CD4-positive, alpha-beta T cell treated with Interleukin-4 for 4 hours (primary cell): Measurements from ENCODE around the gene FTCDNL1.

Source experiments
- DNase-seq: peaks from one replicate; pipeline ENCODE4 v3.0.0-alpha.2; 2020

FTCDNL1 gene

DNA sequence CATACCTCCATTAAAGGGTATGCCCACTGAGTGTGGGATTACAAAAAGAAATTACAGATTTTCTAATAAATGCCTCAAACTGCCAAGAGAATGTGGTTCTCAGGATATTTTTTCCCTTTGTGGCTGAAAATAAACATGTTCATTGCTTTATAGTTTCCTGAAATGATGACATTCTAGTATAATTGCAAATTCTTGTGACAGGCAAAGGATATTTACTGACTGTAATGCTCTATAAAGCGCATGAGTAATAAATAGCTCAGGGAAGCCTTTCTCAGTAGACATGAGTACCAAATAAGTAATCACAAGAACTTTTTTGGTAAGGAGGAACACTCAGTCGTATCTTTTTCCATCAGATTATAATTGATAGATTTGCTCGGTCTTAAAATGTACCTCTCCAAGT lies 72.3 kb downstream of the FTCDNL1 start:
- DNase-seq: no peak

DNA sequence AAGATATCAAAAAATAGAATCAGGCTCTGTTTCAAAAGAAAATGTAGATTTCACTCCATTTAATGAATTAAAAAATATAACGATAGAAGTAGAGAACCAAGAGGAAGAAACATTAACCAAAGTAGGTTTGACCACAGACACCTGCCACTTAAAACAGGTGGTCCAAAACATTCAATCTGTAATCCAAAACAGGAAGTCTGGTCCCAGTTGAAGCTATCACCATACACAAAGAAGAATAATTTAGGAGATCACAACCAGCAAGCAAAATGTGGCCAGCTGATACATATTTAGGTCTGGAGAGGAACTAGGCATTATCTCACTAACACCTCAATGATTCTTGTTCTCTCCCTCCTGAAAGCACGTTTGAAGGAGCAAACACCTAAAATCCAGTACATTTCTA lies 73.1 kb downstream of the FTCDNL1 start:
- DNase-seq: no peak

DNA sequence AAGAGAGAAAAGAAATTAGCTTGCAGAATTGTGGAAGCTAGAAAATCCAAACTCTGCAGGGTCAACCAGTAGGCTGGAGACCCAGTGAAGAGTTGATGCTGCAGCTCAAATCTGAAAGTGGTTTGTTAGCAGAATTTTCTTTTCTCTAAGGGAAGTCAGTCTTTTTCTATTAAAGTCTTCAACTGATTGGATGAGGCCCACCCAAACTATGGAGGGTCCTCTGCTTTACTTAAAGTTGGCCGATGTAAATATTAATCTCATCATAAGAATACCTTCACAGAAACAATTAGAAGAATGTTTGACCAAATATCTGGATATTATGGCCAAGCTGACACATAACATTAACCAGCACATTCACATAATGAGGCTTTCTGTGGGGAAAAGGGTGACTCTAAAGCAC lies 73.7 kb downstream of the FTCDNL1 start:
- DNase-seq: no peak

DNA sequence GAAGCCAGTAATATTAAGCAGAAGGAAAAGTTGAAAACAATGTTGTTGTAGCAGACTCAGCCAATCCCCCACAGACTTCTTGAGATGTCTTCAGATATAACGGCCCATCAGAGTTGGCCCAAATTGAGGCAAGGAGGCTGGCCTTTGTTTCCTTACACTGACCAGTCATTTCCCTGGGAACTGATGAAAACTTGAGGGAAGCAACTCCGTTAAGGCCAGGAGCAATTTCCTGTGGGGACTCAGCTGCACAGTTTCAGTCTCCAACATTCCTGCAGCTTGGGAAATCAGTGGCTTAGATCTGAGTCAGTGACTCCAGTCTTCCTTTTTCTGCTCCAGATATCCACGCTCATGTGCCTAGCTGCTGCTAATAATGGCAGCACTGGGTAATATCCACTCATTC lies 75.7 kb downstream of the FTCDNL1 start:
- no peak for DNase-seq

GRCh38 chr2:199772035-199772976 lies 78.7 kb downstream of the FTCDNL1 start:
- no peak for DNase-seq

- no peak for DNase-seq
These were observed 80.3 kb downstream of the FTCDNL1 start for GRCh38 chr2:199770716-199771115.

DNA sequence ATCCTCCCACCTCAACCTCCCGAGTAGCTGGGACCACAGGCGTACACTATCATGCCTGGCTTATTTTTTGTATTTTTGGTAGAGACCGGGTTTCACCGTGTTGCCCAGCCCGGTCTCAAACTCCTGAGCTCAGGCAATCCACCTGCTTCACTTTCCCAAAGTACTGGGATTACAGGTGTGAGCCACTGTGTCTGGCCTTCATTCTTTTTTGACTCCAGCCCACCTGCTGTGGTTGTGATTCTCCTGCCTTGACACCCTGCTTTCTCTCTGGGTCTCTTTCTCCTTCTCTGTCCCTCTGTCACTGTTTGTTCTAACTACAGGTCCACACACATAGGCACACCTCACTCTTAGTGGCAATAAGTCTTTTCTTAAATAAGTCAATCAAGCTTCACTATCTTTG lies 85.3 kb downstream of the FTCDNL1 start:
- DNase-seq: no peak

DNA sequence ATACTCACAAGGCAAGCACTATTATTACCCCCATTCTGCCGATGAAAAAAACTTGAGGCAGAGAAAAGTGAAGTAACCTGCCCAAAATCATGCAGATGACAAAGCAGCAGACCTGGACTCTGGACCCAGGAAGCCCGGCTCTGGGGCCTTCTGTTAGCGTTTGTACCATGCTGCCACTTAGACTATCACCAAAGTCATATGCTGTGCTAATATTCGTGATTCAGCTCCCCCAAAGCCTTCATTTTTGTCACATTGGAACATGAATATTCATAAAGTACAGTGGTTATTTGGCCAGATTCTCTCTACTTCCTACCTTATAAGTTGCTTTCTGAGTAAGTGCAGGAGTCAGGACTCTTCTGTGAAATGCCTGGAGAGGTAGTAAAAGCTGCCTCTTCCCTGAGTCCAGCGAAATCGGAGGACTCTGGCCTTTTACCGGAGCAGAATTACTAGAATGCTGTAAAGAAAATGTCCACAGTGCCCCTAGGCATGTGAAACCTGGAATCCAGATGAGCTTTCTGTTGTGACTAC lies 86.7 kb downstream of the FTCDNL1 start:
- DNase-seq: no peak

DNA sequence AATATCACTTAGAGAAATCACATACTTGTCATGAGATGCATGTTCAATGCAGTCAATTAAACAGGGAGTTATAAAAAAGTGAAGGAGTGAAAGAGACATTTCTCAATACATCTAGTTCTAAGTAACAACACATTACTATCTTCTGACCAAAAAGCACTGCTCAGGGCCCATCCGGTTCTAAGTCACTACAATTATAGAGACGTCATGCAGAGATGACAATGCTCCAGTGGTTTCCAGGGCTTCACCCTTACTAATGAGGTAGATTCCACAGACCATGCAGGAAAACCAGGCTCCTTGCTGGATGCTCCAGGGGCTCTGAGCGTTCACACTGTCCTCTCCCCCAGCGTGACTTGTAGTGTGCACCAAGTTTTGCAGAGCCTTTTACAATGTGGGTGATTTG lies 88.0 kb downstream of the FTCDNL1 start:
- DNase-seq: no peak

DNA sequence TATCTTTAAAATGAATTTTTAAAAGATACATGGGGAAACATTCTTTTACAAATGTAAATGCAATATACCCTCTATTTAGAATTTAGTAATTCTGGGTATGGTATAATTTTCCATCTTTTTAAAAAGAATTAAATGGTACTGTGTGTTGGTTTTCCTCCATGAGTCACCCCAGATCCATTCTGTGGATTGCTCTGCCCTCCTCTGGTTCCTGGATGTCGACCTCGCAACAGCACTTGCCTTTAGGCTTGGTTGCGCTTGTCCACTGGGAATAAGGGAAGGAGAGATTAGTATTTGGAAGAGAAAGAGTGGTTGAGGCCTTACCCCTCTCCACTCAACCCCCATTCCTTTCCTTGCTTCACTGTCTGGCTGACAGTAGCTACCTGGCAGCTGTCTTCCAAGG lies 90.4 kb downstream of the FTCDNL1 start:
- DNase-seq: no peak

DNA sequence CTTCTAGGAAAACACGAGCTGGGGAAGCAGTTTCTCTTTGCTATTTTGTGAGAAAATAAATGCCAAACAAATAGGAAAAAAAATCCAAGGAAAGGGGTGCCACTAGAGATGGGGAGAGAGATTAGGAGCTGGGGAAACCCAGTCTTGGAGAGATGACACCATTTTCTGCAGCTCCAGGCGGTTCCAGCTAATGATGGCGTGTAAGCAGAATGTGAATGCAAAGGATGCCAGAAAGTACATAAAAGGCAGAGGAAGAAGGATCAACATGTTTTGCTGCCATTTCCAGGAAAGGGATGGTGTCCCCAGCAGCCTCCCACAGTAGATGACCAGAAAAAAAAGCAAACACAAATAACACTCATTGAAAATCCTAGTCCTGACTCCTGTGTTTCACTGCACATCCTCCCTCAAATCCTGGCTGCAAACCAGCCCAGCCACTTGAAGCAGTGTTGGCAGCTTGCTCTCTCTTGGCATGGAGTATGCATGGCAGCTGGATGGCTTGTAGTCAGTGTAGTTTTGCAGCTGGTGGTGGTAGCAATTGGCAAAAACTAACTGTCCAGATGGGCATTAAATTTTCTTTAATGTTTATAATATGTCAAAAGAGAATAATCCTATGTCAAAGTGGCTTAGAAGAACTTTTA lies 93.6 kb downstream of the FTCDNL1 start:
- no peak for DNase-seq

DNA sequence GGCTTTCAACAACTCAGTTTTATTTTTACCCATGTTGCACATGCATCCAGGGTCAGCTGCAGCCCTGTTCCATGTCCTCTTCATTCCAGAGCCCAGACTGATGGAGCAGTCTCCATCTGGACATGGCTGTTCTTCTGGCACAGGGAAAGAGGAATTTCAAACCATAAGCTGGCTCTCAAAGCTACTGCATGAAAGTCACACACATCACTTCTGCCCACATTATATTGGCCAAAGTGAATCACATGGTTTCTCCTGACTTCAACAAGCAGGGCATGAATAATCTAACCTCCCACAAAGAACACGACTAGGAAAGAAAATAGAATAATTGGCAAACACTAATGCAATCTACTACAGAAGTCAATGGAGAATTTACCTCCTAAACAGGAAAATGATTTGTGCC lies 94.2 kb downstream of the FTCDNL1 start:
- no peak for DNase-seq

- no peak for DNase-seq
These were observed 94.8 kb downstream of the FTCDNL1 start for GRCh38 chr2:199756211-199756610.

- no peak for DNase-seq
These were observed 96.2 kb downstream of the FTCDNL1 start for GRCh38 chr2:199754766-199755165.

GRCh38 chr2:199751492-199752120 lies 99.4 kb downstream of the FTCDNL1 start:
- no peak for DNase-seq

GRCh38 chr2:199749571-199749970 lies 101.4 kb downstream of the FTCDNL1 start:
- DNase-seq: no peak

DNA sequence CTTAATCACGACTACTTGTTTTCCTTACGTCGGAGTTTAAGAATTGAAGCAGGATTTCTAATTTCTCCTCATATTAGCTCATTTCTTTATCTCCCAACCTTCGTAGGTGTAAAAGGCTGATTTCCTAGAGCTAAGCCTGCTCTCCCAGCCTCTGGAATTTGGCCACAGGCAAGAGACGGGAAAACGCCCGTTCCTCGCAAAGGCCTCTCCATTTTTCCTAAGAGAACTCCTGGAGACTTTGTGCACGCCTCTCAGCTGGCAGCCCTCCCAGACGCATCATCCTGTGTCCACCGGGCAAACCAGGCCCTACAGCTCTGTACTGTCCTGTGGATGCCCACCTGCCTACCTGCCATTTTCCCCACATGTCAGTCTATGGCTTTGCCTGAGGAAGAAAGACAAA lies 106.3 kb downstream of the FTCDNL1 start:
- DNase-seq: no peak

DNA sequence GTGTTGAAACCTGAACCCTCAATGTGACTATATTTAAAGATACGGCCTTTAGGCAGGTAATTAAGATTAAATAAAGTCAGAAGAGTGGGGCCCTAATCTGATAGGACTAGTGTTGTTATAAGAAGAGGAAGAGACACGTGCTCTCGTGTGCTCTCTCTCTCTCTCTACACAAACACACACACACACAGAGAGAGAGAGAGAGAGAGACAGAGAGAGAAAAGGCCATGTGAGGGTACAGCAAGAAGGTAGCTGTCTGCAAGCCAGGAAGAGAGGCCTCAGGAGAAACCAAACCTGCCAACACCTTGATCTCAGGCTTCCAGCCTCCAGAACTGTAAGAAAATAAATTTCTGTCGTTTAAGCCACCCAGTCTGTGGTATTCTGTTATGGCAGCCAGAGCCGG lies 106.7 kb downstream of the FTCDNL1 start:
- DNase-seq: no peak

GRCh38 chr2:199743415-199744120 lies 107.4 kb downstream of the FTCDNL1 start:
- DNase-seq: no peak

DNA sequence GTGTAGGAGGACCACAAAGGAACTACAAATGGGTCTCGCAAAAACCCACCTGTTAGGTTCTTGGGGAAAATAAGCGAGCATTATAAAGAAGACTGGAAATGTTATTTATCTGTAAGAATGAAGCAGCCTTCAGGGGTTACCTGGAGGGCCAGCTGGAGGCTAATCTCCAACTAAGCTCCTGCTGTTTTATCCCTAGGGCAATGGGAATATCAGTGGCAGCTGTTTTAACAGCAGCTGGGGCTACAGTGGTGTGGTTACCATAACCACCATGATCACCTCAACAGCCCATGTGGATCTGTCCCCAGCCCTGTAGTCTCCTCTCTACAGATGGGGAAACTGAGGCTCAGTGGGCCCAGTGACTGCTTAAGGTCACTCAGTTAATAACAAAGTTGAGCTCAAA lies 108.1 kb downstream of the FTCDNL1 start:
- no peak for DNase-seq

- no peak for DNase-seq
These were observed 110.9 kb downstream of the FTCDNL1 start for GRCh38 chr2:199740111-199740428.

DNA sequence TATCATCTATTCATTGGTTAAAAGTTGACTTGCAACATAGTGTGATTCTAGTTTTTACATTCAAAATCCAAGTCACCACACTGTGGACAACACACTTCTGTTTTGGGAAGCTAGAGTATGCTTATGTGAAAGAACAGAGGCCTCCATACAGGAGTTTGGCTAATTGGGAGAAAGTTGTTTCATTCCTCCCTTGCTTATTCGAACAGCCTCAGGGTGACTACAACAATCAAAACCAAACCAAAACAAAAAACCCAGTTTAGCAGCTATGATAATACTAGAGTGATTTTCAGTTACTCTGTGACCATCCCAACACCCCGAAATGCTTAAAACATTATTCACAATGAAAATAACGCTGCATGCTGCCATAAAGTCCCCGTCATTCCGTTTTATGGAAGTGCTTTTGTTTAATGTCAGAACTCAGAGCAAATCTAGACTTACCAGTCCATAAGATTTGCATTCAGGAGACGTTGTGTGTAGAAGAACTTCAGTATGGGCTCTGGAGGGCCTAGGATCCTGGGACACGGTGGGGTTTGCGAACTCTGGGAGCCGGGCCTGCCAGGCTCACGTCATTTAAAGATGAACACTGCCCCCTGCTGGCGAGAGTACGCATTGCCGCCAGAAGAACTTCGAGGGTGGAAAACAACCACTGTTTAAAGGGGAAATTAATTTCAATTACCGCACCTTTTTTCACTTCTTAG lies 111.4 kb downstream of the FTCDNL1 start:
- DNase-seq: peak; percentile 51
